Measurements from ENCODE around the gene KANK4.
"Not testable (repeated sequence)": the region's sequence is repeated elsewhere in the genome, so short reads cannot be mapped to it uniquely, and the experiment has no call there.

Gene KANK4

GRCh38 chr1:62247391-62248168, 71.7 kb downstream of the KANK4 start:
- Mint-ChIP-seq H3K27ac (no peak overlapping the region), H3K4me3 (no peak overlapping the region), H3K27me3 (no peaks in the 10 kb centered on the region), H3K4me1 (no peaks in the 10 kb centered on the region), H3K9me3 (peaks cover 4 to 14% of the 10 kb centered on the region in 2 donors)
- DNase-seq (no peak), ATAC-seq (no peak)

- Mint-ChIP-seq H3K27ac (no peak overlapping the region), H3K4me1 (no peaks in the 10 kb centered on the region), H3K9me3 (peaks cover 4 to 14% of the 10 kb centered on the region in 2 donors), H3K4me3 (no peak overlapping the region), H3K27me3 (no peaks in the 10 kb centered on the region)
- no peak for DNase-seq
- no peak for ATAC-seq
Measured at GRCh38 chr1:62245201-62245600, 74.0 kb downstream of the KANK4 start.

DNA sequence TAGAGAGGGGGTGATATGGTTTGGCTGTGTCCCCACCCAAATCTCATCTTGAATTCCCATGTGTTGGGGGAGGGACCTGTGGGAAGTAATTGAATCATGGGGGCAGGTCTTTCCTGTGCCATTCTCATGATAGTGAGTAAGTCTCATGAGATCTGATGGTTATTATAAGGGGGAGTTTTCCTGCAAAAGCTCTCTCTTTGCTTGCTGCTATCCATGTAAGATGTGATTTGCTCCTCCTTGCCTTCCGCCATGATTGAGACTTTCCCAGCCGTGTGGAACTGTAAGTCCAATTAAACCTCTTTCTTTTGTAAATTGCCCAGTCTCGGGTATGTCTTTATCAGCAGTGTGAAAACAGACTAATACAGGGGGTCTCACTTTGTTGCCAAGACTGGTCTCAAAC, 74.9 kb downstream of the KANK4 start:
- not testable (repeated sequence) for H3K4me1 Mint-ChIP-seq, H3K27me3 Mint-ChIP-seq, H3K4me3 Mint-ChIP-seq, ATAC-seq, DNase-seq, H3K27ac Mint-ChIP-seq
- H3K9me3 Mint-ChIP-seq, result peaks cover 4 to 14% of the 10 kb centered on the region in 2 donors

GRCh38 chr1:62241371-62242131, 77.7 kb downstream of the KANK4 start:
- peaks cover 4 to 14% of the 10 kb centered on the region in 2 donors for H3K9me3 Mint-ChIP-seq
- no peaks in the 10 kb centered on the region for H3K4me1 Mint-ChIP-seq
- no peak for ATAC-seq
- no peak for DNase-seq
- H3K27ac Mint-ChIP-seq, result no peak overlapping the region
- H3K27me3 Mint-ChIP-seq, result no peaks in the 10 kb centered on the region
- no peak overlapping the region for H3K4me3 Mint-ChIP-seq

- Mint-ChIP-seq H3K4me3 (no peak overlapping the region), H3K27me3 (no peaks in the 10 kb centered on the region), H3K4me1 (no peaks in the 10 kb centered on the region), H3K9me3 (peaks cover 4 to 14% of the 10 kb centered on the region in 2 donors), H3K27ac (no peak overlapping the region)
- ATAC-seq (no peak), DNase-seq (no peak)
Measured at GRCh38 chr1:62240651-62241370, 78.4 kb downstream of the KANK4 start.

GRCh38 chr1:62239652-62240403, 79.4 kb downstream of the KANK4 start:
- not testable (repeated sequence) for DNase-seq, H3K4me3 Mint-ChIP-seq, H3K27me3 Mint-ChIP-seq, H3K27ac Mint-ChIP-seq, ATAC-seq, H3K4me1 Mint-ChIP-seq
- H3K9me3 Mint-ChIP-seq, result peaks cover 4 to 14% of the 10 kb centered on the region in 2 donors

DNA sequence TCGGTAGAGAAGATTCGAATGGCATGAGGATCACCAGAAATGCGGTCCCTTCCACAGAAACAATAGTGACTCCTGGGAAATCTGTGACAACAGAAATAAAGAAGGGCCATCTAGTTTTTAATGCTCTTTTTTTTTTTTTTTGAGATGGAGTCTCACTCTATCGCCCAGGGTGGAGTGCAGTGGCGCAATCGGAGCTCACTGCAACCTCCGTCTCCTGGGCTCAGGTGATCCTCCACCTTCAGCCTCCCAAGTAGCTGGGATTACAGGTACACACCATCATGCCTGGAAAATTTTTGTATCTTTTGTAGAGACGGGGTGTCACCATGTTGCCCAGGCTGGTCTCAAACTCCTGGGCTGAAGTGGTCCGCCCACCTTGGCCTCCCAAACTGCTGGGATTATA, 80.7 kb downstream of the KANK4 start:
- Mint-ChIP-seq H3K27ac (no peak overlapping the region), H3K4me1 (no peaks in the 10 kb centered on the region), H3K9me3 (peaks cover 0 to under 1% of the 10 kb centered on the region in 2 donors), H3K27me3 (no peaks in the 10 kb centered on the region), H3K4me3 (no peak overlapping the region)
- DNase-seq, result no peak
- no peak for ATAC-seq

DNA sequence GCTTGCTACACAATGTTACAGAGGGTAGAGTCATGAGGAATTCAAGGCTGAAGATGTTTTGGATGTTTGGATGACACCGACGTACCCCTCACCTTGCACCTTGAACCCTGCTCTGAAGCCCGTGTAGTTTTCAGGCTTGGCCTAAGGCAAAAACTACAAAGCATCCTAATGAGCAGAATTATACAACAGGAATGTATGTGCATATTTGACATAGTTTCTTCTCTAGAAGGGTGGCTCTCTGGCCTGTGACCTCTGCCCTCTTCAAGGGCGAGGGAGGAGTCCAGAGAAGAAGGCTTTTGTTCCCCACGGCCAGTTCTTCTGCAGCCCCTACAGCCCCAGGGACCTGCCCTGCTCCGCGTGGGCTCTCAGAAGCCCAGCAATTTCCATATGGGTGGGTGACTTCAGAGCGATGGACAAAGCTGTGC, 81.3 kb downstream of the KANK4 start:
- no peak for ATAC-seq
- no peaks in the 10 kb centered on the region for H3K9me3 Mint-ChIP-seq
- no peak overlapping the region for H3K27ac Mint-ChIP-seq
- H3K4me1 Mint-ChIP-seq, result no peaks in the 10 kb centered on the region
- no peak for DNase-seq
- H3K27me3 Mint-ChIP-seq, result no peaks in the 10 kb centered on the region
- no peak overlapping the region for H3K4me3 Mint-ChIP-seq

- ATAC-seq (no peak), DNase-seq (no peak)
- Mint-ChIP-seq H3K9me3 (no peaks in the 10 kb centered on the region), H3K27me3 (no peaks in the 10 kb centered on the region), H3K4me1 (no peaks in the 10 kb centered on the region), H3K27ac (no peak overlapping the region), H3K4me3 (no peak overlapping the region)
Measured at GRCh38 chr1:62237361-62237760, 81.9 kb downstream of the KANK4 start.

DNA sequence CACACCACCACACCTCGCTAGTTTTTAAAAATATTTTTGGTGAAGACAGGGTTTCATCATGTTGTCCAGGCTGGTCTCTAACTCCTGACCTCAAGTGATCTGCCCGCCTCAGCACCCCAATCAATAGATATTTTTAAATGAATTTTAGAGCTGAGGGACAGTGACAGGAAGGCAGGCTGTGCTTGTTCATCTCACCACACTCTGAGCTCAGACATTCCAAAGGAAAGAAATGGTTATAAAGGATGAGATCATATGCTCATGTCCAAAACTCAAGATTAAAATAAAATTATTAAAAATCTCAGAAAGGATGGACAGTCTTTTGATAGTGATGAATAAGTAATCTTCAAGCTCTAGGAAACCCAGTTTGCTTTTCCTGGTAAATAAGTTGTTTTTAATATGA, 83.7 kb downstream of the KANK4 start:
- Mint-ChIP-seq H3K27ac (peak overlapping the region in 1 of 2 donors; percentile 47), H3K27me3 (peaks cover 4% of the 10 kb centered on the region), H3K4me1 (no peaks in the 10 kb centered on the region), H3K4me3 (no peak overlapping the region), H3K9me3 (no peaks in the 10 kb centered on the region)
- no peak for DNase-seq
- no peak for ATAC-seq

DNA sequence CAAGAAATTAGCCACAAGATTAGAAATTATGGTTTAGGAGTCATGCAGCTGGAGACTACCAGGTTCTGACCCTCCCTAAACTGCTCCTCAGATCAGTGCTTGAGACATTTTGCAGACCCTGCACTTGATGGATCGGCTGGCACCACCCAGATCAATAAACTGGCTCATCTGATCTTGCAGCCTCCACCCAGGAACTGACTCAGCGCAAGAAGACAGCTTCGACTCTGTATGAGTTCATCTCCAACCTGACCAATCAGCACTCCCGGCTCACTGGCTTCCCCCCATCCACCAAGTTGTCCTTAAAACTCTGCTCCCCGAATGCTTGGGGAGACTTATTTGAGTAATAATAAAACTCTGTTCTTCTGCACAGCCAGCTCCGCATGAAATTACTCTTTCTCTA, 84.5 kb downstream of the KANK4 start:
- no peak for DNase-seq
- Mint-ChIP-seq H3K9me3 (no peaks in the 10 kb centered on the region), H3K27me3 (peaks cover 8% of the 10 kb centered on the region), H3K27ac (no peak overlapping the region), H3K4me1 (no peaks in the 10 kb centered on the region), H3K4me3 (no peak overlapping the region)
- no peak for ATAC-seq

DNA sequence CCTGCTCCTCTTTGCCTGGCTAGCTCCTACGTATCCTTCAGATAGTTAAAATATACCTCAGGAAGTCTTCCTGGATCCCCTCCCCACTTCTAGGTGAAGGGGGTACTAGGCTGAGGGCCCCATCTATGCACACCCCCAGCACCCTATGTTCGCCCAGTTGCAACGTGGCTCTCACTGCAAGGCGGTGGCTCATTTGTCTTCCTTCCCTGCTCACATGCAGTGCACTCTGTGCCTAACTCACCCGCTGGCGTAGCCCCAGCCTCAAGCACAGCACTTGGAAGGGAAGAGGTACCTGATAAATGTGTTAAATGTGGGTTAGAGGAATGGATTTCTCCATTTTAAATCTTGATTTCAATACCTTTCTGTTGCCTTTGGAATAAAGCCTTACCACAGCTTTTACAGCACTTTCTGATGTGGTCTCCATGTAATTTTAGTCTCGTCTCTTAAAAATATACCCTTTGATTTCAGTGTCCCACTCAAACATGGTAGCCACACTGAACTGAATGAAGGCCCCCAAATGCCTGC, 85.2 kb downstream of the KANK4 start:
- Mint-ChIP-seq H3K4me3 (no peak overlapping the region), H3K4me1 (no peaks in the 10 kb centered on the region), H3K27ac (no peak overlapping the region), H3K9me3 (no peaks in the 10 kb centered on the region), H3K27me3 (peaks cover 8% of the 10 kb centered on the region)
- DNase-seq (no peak), ATAC-seq (no peak)

DNA sequence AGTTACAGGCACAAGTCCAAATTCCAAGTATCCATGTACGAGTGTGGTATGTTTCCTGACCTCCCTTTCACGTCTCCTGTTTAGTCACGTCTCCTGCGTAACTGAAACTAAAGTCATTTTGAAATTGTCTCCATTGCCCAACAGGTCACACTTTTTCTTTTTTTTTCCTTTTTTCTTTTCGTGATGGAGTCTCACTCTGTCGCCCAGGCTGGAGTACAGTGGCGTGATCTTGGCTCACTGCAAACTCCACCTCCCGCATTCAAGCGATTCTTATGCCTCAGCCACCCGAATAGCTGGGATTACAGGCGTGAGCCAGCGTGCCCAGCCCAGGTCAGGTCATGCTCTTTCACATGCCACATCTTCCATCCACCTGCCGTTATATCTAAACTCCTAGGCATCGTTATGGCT, 86.4 kb downstream of the KANK4 start:
- ATAC-seq (no peak), DNase-seq (no peak)
- no peak overlapping the region for H3K27ac Mint-ChIP-seq
- peaks cover 8% of the 10 kb centered on the region for H3K27me3 Mint-ChIP-seq
- no peaks in the 10 kb centered on the region for H3K9me3 Mint-ChIP-seq
- no peaks in the 10 kb centered on the region for H3K4me1 Mint-ChIP-seq
- H3K4me3 Mint-ChIP-seq, result no peak overlapping the region

DNA sequence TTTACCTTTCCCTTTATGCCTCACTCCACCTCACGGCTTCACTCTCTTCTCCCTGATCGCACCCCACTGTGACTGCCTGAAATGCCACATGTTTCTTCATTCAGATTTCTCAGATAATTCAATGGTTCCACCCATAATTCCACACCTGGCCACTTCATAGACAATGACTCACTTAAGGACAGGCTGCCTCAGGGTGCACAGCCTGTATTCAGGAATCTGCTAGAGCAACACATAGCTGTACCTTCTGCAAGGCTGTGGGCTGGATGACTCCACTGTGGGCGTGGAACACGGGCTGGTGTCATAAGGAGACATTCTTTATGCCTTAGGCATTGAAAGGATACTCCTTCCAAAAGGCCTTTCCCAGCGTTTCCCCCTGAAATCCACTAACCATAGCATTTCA, 88.5 kb downstream of the KANK4 start:
- H3K4me1 Mint-ChIP-seq, result no peaks in the 10 kb centered on the region
- no peaks in the 10 kb centered on the region for H3K9me3 Mint-ChIP-seq
- ATAC-seq (no peak), DNase-seq (no peak)
- no peak overlapping the region for H3K4me3 Mint-ChIP-seq
- no peak overlapping the region for H3K27ac Mint-ChIP-seq
- peaks cover 8% of the 10 kb centered on the region for H3K27me3 Mint-ChIP-seq

DNA sequence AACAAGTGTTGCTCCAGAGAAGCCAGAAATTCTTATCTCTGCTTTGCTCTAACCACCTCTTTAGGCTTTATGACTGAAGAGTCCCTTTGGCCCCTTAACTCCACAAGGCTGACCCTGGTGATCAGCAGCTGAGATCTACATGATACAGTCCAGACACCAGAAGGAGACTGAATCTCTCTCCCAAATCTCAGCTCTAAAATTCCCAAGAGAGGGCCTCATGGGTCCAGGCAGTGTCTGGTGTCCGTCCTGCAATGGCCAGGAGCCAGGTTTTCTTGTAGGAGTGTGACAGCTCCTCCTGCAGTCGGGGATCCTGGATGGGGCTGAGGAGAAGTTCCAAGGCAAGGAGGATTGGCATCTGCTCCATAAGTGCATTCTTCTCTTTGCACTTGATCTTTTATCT, 89.3 kb downstream of the KANK4 start:
- Mint-ChIP-seq H3K4me1 (no peaks in the 10 kb centered on the region), H3K4me3 (no peak overlapping the region), H3K27me3 (peaks cover 8% of the 10 kb centered on the region), H3K27ac (peak overlapping the region in 1 of 2 donors; percentile 84), H3K9me3 (no peaks in the 10 kb centered on the region)
- DNase-seq, result no peak
- ATAC-seq, result no peak

Data from stimulated activated naive CD8-positive, alpha-beta T cell treated with anti-CD3 and anti-CD28 coated beads, Interleukin-15, amount 100 ng/mL, for 72 hours (primary cell).